Neural progenitor cell (in vitro differentiated cells): ENCODE measurements around the gene ADCY1.
"Not testable (repeated sequence)": the region's sequence is repeated elsewhere in the genome, so short reads cannot be mapped to it uniquely, and the experiment has no call there.

Experiments used
- CTCF ChIP-seq: fragments of 200-600 bp; sonication (generic); IDR thresholded peaks from 2 replicates; pipeline ENCODE4 v1.5.1; 2017; ENCODE audit warnings: antibody characterized with exemption, mild to moderate bottlenecking
- EZH2 ChIP-seq: fragments of 200-600 bp; sonication (generic); IDR thresholded peaks from 2 replicates; pipeline ENCODE4 v1.6.1; 2017; ENCODE audit warnings: antibody characterized with exemption, mild to moderate bottlenecking, moderate library complexity

- TF ChIP-seq CTCF, EZH2: not testable (repeated sequence)
Measured at GRCh38 chr7:45738920-45739319, 164.8 kb downstream of the ADCY1 start.
